ENCODE measurements around the gene TET1. TPM values are rescaled to one million over a fixed set of nuclear protein-coding genes. Genes with fewer than 3 reads are reported as not detected.

Gene TET1
- total RNA-seq, 6 donors from 2014 or later = 0.55 to 2.0 (median 1.2) TPM

- Histone ChIP-seq H3K27me3 (no peaks in the 10 kb centered on the region), H3K36me3 (no peaks in the 10 kb centered on the region), H3K9me3 (no peaks in the 10 kb centered on the region), H3K27ac (no peak overlapping the region), H3K4me3 (no peak overlapping the region), H3K4me1 (no peaks in the 10 kb centered on the region)
- DNase-seq = no peak
- TF ChIP-seq CTCF (IDR thresholded peaks at IDR 0.05) = no peak
- TF ChIP-seq POLR2AphosphoS5 (IDR thresholded peaks at IDR 0.05) = no peak
- no peak for TF ChIP-seq EP300 (IDR thresholded peaks at IDR 0.05)
- TF ChIP-seq POLR2A (IDR thresholded peaks at IDR 0.05) = no peak
- no peak for ATAC-seq (ENCODE audit: low FRiP score in 2 of 2)
- WGBS, 2 donors = 94 to 95% methylated on average over 4 of the region's 4 CpGs
Measured at GRCh38 chr10:68668972-68669371, 108.8 kb downstream of the TET1 start.

GRCh38 chr10:68684413-68684812 is 124.3 kb downstream of the TET1 start:
- Histone ChIP-seq H3K27ac (no peak overlapping the region), H3K9me3 (no peaks in the 10 kb centered on the region), H3K27me3 (no peaks in the 10 kb centered on the region), H3K36me3 (peaks cover 0 to 7% (median 0%) of the 10 kb centered on the region in 4 donors), H3K4me3 (no peak overlapping the region), H3K4me1 (no peaks in the 10 kb centered on the region)
- 77 to 94% methylated on average over 3 of the region's 3 CpGs for whole genome bisulfite sequencing, 2 donors
- ATAC-seq (ENCODE audit: low FRiP score in 2 of 2) = no peak
- DNase-seq = no peak
- TF ChIP-seq POLR2AphosphoS5 (IDR thresholded peaks at IDR 0.05) = no peak
- TF ChIP-seq CTCF (IDR thresholded peaks at IDR 0.05) = no peak
- no peak for TF ChIP-seq EP300 (IDR thresholded peaks at IDR 0.05)
- no peak for TF ChIP-seq POLR2A (IDR thresholded peaks at IDR 0.05)

- H3K27me3 ChIP-seq = no peaks in the 10 kb centered on the region
- H3K4me1 ChIP-seq = no peaks in the 10 kb centered on the region
- no peak overlapping the region for H3K4me3 ChIP-seq
- 78 to 84% methylated on average over 1 of the region's 1 CpG for WGBS, 2 donors
- no peak overlapping the region for H3K27ac ChIP-seq
- no peak for ATAC-seq (ENCODE audit: low FRiP score in 2 of 2)
- H3K9me3 ChIP-seq = no peaks in the 10 kb centered on the region
- H3K36me3 ChIP-seq = peaks cover 0 to 6% (median 0%) of the 10 kb centered on the region in 4 donors
- no peak for TF ChIP-seq EP300 (IDR thresholded peaks at IDR 0.05)
- TF ChIP-seq POLR2AphosphoS5 (IDR thresholded peaks at IDR 0.05) = no peak
- no peak for TF ChIP-seq POLR2A (IDR thresholded peaks at IDR 0.05)
- TF ChIP-seq CTCF (IDR thresholded peaks at IDR 0.05) = no peak
- no peak for DNase-seq
Measured at GRCh38 chr10:68696018-68696417, 135.9 kb downstream of the TET1 start.

- Histone ChIP-seq H3K27ac (no peak overlapping the region), H3K4me3 (no peak overlapping the region), H3K4me1 (no peaks in the 10 kb centered on the region), H3K27me3 (no peaks in the 10 kb centered on the region), H3K36me3 (no peaks in the 10 kb centered on the region), H3K9me3 (no peaks in the 10 kb centered on the region)
- no peak for DNase-seq
- WGBS, 2 donors = 92 to 94% methylated on average over 1 of the region's 1 CpG
- no peak for TF ChIP-seq EP300 (IDR thresholded peaks at IDR 0.05)
- no peak for TF ChIP-seq POLR2A (IDR thresholded peaks at IDR 0.05)
- TF ChIP-seq CTCF (IDR thresholded peaks at IDR 0.05) = no peak
- no peak for TF ChIP-seq POLR2AphosphoS5 (IDR thresholded peaks at IDR 0.05)
- ATAC-seq (ENCODE audit: low FRiP score in 2 of 2) = no peak
Measured at GRCh38 chr10:68697106-68697505, 137.0 kb downstream of the TET1 start.

GRCh38 chr10:68700197-68700596 is 140.1 kb downstream of the TET1 start:
- WGBS, 2 donors = 54 to 70% methylated on average over 1 of the region's 1 CpG
- no peaks in the 10 kb centered on the region for H3K36me3 ChIP-seq

More at GRCh38 chr10:68700197-68700596, 140.1 kb downstream of the TET1 start:
- Histone ChIP-seq H3K27me3 (no peaks in the 10 kb centered on the region), H3K9me3 (no peaks in the 10 kb centered on the region), H3K4me1 (no peaks in the 10 kb centered on the region), H3K27ac (no peak overlapping the region), H3K4me3 (no peak overlapping the region)
- DNase-seq (no peak), ATAC-seq (ENCODE audit: low FRiP score in 2 of 2) (no peak)
- TF ChIP-seq POLR2A (IDR thresholded peaks at IDR 0.05) (no peak), EP300 (IDR thresholded peaks at IDR 0.05) (no peak), POLR2AphosphoS5 (IDR thresholded peaks at IDR 0.05) (no peak), CTCF (IDR thresholded peaks at IDR 0.05) (no peak)
